Liver (tissue), 3 donors: ENCODE results near the gene CERKL.

ENCODE experiments used
- CTCF ChIP-seq: fragments of 150-350 bp; IDR thresholded peaks from 2 replicates; pipeline ENCODE4 v1.5.1; 2017; ENCODE audit warnings: improper control_type of control experiment, low read depth, low read length; ENCODE audit not compliant: missing input control
- FOXA2 ChIP-seq: IDR thresholded peaks from 2 replicates; pipeline ENCODE4 v1.6.1; 2016; ENCODE audit warnings: antibody characterized with exemption
- SP1 ChIP-seq: IDR thresholded peaks from 2 replicates; pipeline ENCODE4 v1.6.1; 2018; ENCODE audit warnings: antibody characterized with exemption, mild to moderate bottlenecking
- donor health status: healthy.
- donor health status: healthy.

GRCh38 chr2:181648478-181649155 lies 8.3 kb downstream of the CERKL start:
- TF ChIP-seq CTCF = no peak
- no peak for TF ChIP-seq FOXA2
- TF ChIP-seq SP1 = no peak
